B cell (primary cell): ENCODE measurements around the gene RNF187. TPM values are rescaled to one million over a fixed set of nuclear protein-coding genes. Genes with fewer than 3 reads are reported as not detected.

Experiments
- polyA plus RNA-seq: library from polyadenylated mRNA; depleted of rRNA; stranded (reverse); fragments of >200 nt; gene quantifications from 2 replicates; pipeline ENCODE4 v1.2.3, GENCODE V29; 2012
- small RNA-seq: library from RNA; depleted of rRNA; stranded (forward); fragments of <200 nt; gene quantifications from one replicate; pipeline ENCODE3, GENCODE V24; 2012; ENCODE audit warnings: low replicate concordance, low read depth; ENCODE audit not compliant: insufficient read length
- total RNA-seq, 2 donors: library from RNA; stranded (reverse); fragments of 120-200 nt in 1 of 2; gene quantifications; 1 replicate in 1 of 2; 2 replicates in 1 of 2; pipeline versions ENCODE4 v1.2.3 to v1.2.4, GENCODE V29; 2013 to 2022

RNF187 gene
- total and polyA plus RNA-seq, 2 donors (not counting 1 experiment from before 2014, with no cell fraction given): 25.5 to 67.3 TPM

Small RNA genes within 50 kb of the gene (small RNA-seq; reads per million reads assigned to genes)
- gene MIR4666A: not detected

Other genes with a start within 250 kb of the RNF187 start
- 53.7 and 55.9 TPM in 2 replicates for gene TRIM11, start 80.5 kb upstream of the RNF187 start, total RNA-seq
- gene TRIM11, start 80.5 kb upstream of the RNF187 start, polyA plus RNA-seq: 22.4 and 29.9 TPM in 2 replicates
- 0.17 TPM in 1 of 2 replicates, not detected in the other for gene TRIM17, start 70.5 kb upstream of the RNF187 start, total RNA-seq
- not detected in 2 replicates for gene TRIM17, start 70.5 kb upstream of the RNF187 start, polyA plus RNA-seq
- gene RHOU, start 248.1 kb downstream of the RNF187 start, total RNA-seq: 0.12 TPM in 1 of 2 replicates, not detected in the other
- gene RHOU, start 248.1 kb downstream of the RNF187 start, polyA plus RNA-seq: 0.09 and 0.12 TPM in 2 replicates